ENCODE measurements around the gene TRIM29. TPM values are rescaled to one million over a fixed set of nuclear protein-coding genes. Genes with fewer than 3 reads are reported as not detected.

TRIM29 gene
- total and polyA plus RNA-seq, 2 donors from 2014 or later = 0.65 to 32.9 TPM

GRCh38 chr11:120134106-120134930 is 3.6 kb downstream of the TRIM29 start:
- no peak for TF ChIP-seq CTCF (IDR thresholded peaks at IDR 0.05; ENCODE audit: borderline replicate concordance, extremely low read depth, insufficient read depth)
- no peaks in the 10 kb centered on the region for H3K36me3 ChIP-seq (ENCODE audit: control insufficient read depth in 2 of 3, insufficient read depth in 3 of 3, low read length in 3 of 3)
- H3K9ac ChIP-seq (ENCODE audit: low read length in 3 of 3) = no peak overlapping the region
- H3K27me3 ChIP-seq (ENCODE audit: control insufficient read depth, insufficient read depth, low read length) = no peaks in the 10 kb centered on the region
- H3K9me3 ChIP-seq (ENCODE audit: control insufficient read depth in 2 of 3, insufficient read depth in 1 of 3, low read length in 3 of 3) = no peaks in the 10 kb centered on the region
- H3K4me1 ChIP-seq (ENCODE audit: control insufficient read depth in 2 of 3, insufficient read depth in 2 of 3, low read depth in 1 of 3, low read length in 3 of 3) = no peaks in the 10 kb centered on the region
- DNase-seq (peak in 2 of 5 donors; percentile 3 to 33), FAIRE-seq (no peak)
- no peak overlapping the region for H3K4me3 ChIP-seq (ENCODE audit: low read length in 3 of 3)
- no peak overlapping the region for H3K27ac ChIP-seq (ENCODE audit: low read depth in 2 of 2, low read length in 2 of 2)
- intact Hi-C loops (cut with DNase I) = no loop called here

GRCh38 chr11:120133216-120134105 is 4.5 kb downstream of the TRIM29 start:
- Histone ChIP-seq H3K9me3 (ENCODE audit: control insufficient read depth in 2 of 3, insufficient read depth in 1 of 3, low read length in 3 of 3) (no peaks in the 10 kb centered on the region), H3K4me1 (ENCODE audit: control insufficient read depth in 2 of 3, insufficient read depth in 2 of 3, low read depth in 1 of 3, low read length in 3 of 3) (no peaks in the 10 kb centered on the region), H3K36me3 (ENCODE audit: control insufficient read depth in 2 of 3, insufficient read depth in 3 of 3, low read length in 3 of 3) (no peaks in the 10 kb centered on the region), H3K27me3 (ENCODE audit: control insufficient read depth, insufficient read depth, low read length) (no peaks in the 10 kb centered on the region), H3K27ac (ENCODE audit: low read depth in 2 of 2, low read length in 2 of 2) (no peak overlapping the region), H3K4me3 (ENCODE audit: low read length in 3 of 3) (no peak overlapping the region), H3K9ac (ENCODE audit: low read length in 3 of 3) (no peak overlapping the region)
- FAIRE-seq (no peak), DNase-seq (peak in 2 of 5 donors; percentile 24 to 39)
- intact Hi-C loops (cut with DNase I) = no loop called here
- no peak for TF ChIP-seq CTCF (IDR thresholded peaks at IDR 0.05; ENCODE audit: borderline replicate concordance, extremely low read depth, insufficient read depth)

GRCh38 chr11:120132645-120133185 is 5.2 kb downstream of the TRIM29 start:
- DNase-seq = peak in 1 of 5 donors; percentile 8
- intact Hi-C loops (cut with DNase I) = no loop called here
- no peak for FAIRE-seq
- Histone ChIP-seq H3K4me3 (ENCODE audit: low read length in 3 of 3) (no peak overlapping the region), H3K4me1 (ENCODE audit: control insufficient read depth in 2 of 3, insufficient read depth in 2 of 3, low read depth in 1 of 3, low read length in 3 of 3) (no peaks in the 10 kb centered on the region), H3K9ac (ENCODE audit: low read length in 3 of 3) (no peak overlapping the region), H3K36me3 (ENCODE audit: control insufficient read depth in 2 of 3, insufficient read depth in 3 of 3, low read length in 3 of 3) (no peaks in the 10 kb centered on the region), H3K27me3 (ENCODE audit: control insufficient read depth, insufficient read depth, low read length) (no peaks in the 10 kb centered on the region), H3K27ac (ENCODE audit: low read depth in 2 of 2, low read length in 2 of 2) (no peak overlapping the region), H3K9me3 (ENCODE audit: control insufficient read depth in 2 of 3, insufficient read depth in 1 of 3, low read length in 3 of 3) (no peaks in the 10 kb centered on the region)
- no peak for TF ChIP-seq CTCF (IDR thresholded peaks at IDR 0.05; ENCODE audit: borderline replicate concordance, extremely low read depth, insufficient read depth)

Data from kidney (tissue), 14 donors.